Mesenteric fat pad (tissue), 1 donor: ENCODE results near the gene NDFIP1. TPM values are rescaled to one million over a fixed set of nuclear protein-coding genes. Genes with fewer than 3 reads are reported as not detected.

ENCODE experiments used
- DNase-seq: peaks from one replicate; pipeline ENCODE4 v3.0.0-alpha.2; 2020; ENCODE audit warnings: low spot score
- total RNA-seq: library from RNA; stranded (reverse); fragmentation: NEBNext Ultra II Directional; extraction: Animal tissue kit (Norgen Biotek cat#: 25700); gene quantifications from one replicate; pipeline ENCODE4 v1.2.1, GENCODE V29; 2021
- donor health status: DM: yes; HTN: yes; CAD: no.

The NDFIP1 gene
- total RNA-seq, 1 donor from 2014 or later, result 56.5 TPM

GRCh38 chr5:142091012-142091411 is 17.6 kb upstream of the NDFIP1 start:
- DNase-seq, result no peak

- DNase-seq, result no peak
Measured at GRCh38 chr5:142091922-142092321, 16.7 kb upstream of the NDFIP1 start.

GRCh38 chr5:142095035-142095434 is 13.5 kb upstream of the NDFIP1 start:
- DNase-seq, result no peak

- no peak for DNase-seq
Measured at GRCh38 chr5:142095651-142096330, 12.8 kb upstream of the NDFIP1 start.

GRCh38 chr5:142096382-142096781 is 12.2 kb upstream of the NDFIP1 start:
- no peak for DNase-seq

GRCh38 chr5:142097681-142098080 is 10.9 kb upstream of the NDFIP1 start:
- DNase-seq, result no peak

GRCh38 chr5:142098275-142098674 is 10.3 kb upstream of the NDFIP1 start:
- DNase-seq, result no peak

GRCh38 chr5:142098931-142099330 is 9.6 kb upstream of the NDFIP1 start:
- no peak for DNase-seq

- no peak for DNase-seq
Measured at GRCh38 chr5:142100307-142100706, 8.3 kb upstream of the NDFIP1 start.

GRCh38 chr5:142102980-142103740 is 5.4 kb upstream of the NDFIP1 start:
- DNase-seq, result no peak

GRCh38 chr5:142104491-142104890 is 4.1 kb upstream of the NDFIP1 start:
- DNase-seq, result no peak

GRCh38 chr5:142106061-142106460 is 2.5 kb upstream of the NDFIP1 start:
- no peak for DNase-seq

GRCh38 chr5:142107036-142107735 is 1.4 kb upstream of the NDFIP1 start:
- no peak for DNase-seq

GRCh38 chr5:142107736-142108431 is 695 bp upstream of the NDFIP1 start:
- no peak for DNase-seq

GRCh38 chr5:142109331-142110045 is 909 bp downstream of the NDFIP1 start:
- no peak for DNase-seq

GRCh38 chr5:142110046-142110531 is 1.5 kb downstream of the NDFIP1 start:
- no peak for DNase-seq

GRCh38 chr5:142110988-142111687 is 2.6 kb downstream of the NDFIP1 start:
- DNase-seq, result no peak

GRCh38 chr5:142114687-142115086 is 6.1 kb downstream of the NDFIP1 start:
- no peak for DNase-seq

GRCh38 chr5:142115937-142116614 is 7.5 kb downstream of the NDFIP1 start:
- DNase-seq, result no peak
